ENCODE results near the gene ETV2.
"Not testable (repeated sequence)": the region's sequence is repeated elsewhere in the genome, so short reads cannot be mapped to it uniquely, and the experiment has no call there.

Gene ETV2, protein sequence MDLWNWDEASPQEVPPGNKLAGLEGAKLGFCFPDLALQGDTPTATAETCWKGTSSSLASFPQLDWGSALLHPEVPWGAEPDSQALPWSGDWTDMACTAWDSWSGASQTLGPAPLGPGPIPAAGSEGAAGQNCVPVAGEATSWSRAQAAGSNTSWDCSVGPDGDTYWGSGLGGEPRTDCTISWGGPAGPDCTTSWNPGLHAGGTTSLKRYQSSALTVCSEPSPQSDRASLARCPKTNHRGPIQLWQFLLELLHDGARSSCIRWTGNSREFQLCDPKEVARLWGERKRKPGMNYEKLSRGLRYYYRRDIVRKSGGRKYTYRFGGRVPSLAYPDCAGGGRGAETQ

DNA sequence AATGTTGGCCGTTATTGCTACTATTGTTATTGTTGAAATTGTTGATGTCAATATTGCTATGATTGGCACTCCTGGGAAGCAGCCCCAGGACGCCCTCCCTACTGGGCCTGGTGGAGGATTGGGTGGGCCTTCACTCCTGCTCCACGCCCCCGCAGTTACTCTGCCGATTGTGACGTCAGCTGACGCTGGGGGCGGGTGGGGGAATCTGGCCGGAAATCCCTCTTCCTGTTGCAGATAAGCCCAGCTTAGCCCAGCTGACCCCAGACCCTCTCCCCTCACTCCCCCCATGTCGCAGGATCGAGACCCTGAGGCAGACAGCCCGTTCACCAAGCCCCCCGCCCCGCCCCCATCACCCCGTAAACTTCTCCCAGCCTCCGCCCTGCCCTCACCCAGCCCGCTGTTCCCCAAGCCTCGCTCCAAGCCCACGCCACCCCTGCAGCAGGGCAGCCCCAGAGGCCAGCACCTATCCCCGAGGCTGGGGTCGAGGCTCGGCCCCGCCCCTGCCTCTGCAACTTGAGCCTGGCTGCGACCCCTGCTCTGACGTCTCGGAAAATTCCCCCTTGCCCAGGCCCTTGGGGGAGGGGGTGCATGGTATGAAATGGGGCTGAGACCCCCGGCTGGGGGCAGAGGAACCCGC lies at the start of gene ETV2:
Gene ETV2 (plus strand): TSS at position 231 of the 637 bp plus-strand sequence. CDS start 716 bp downstream, outside the sequence.
- DNase-seq (ENCODE audit: extremely low spot score) = no peak
- TF ChIP-seq BHLHE40 (IDR thresholded peaks at IDR 0.05; ENCODE audit: borderline replicate concordance) (no peak), FOXA1 (IDR thresholded peaks at IDR 0.05) (no peak), CTBP1 (IDR thresholded peaks at IDR 0.05; ENCODE audit: borderline replicate concordance) (no peak), TARDBP (IDR thresholded peaks at IDR 0.05) (no peak), FOXM1 (IDR thresholded peaks at IDR 0.05; ENCODE audit: borderline replicate concordance) (no peak)
- TF ChIP-seq, protein P1, sequence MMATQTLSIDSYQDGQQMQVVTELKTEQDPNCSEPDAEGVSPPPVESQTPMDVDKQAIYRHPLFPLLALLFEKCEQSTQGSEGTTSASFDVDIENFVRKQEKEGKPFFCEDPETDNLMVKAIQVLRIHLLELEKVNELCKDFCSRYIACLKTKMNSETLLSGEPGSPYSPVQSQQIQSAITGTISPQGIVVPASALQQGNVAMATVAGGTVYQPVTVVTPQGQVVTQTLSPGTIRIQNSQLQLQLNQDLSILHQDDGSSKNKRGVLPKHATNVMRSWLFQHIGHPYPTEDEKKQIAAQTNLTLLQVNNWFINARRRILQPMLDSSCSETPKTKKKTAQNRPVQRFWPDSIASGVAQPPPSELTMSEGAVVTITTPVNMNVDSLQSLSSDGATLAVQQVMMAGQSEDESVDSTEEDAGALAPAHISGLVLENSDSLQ (IDR thresholded peaks at IDR 0.05) = no peak
- ChIA-PET POLR2A (no interaction called here), CTCF (no interaction called here)

DNA sequence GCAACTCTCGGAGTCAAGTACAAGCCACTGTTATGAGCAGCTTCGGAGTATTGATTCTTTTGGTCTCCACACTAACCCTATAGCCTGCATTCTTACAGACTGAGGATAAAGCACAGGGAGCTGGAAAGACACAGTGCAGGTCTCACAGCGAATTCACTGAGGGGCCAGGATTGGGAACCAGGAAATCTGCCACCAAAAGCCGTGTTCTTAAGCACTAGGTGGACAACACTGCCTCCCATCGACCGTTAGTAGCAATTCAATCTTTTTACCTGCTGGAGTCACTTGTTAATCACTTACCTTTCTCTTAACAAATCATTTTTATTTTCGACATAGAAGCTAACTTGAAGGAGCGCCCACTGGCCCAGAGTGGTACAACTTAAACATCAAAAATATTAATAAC lies 49.3 kb upstream of the ETV2 start:
- CTCF ChIA-PET = interaction anchor here (0.5 to 1.4 kb wide), 5 partner anchors 12 to 319 kb away, joined by 3 to 7 read pairs (median 3); no protein-coding TSS in a partner anchor
- DNase-seq (ENCODE audit: extremely low spot score) = peak; percentile 60
- TF ChIP-seq SUZ12 (IDR thresholded peaks at IDR 0.05) (no peak), ARNT (IDR thresholded peaks at IDR 0.05) (no peak), FOXK2 (IDR thresholded peaks at IDR 0.05) (no peak), ELF4 (IDR thresholded peaks at IDR 0.05) (no peak), FOXM1 (IDR thresholded peaks at IDR 0.05; ENCODE audit: borderline replicate concordance) (no peak), CTBP1 (IDR thresholded peaks at IDR 0.05; ENCODE audit: borderline replicate concordance) (no peak), ZNF384 (IDR thresholded peaks at IDR 0.05) (no peak), FOXA1 (IDR thresholded peaks at IDR 0.05) (no peak), BHLHE40 (IDR thresholded peaks at IDR 0.05; ENCODE audit: borderline replicate concordance) (no peak), LEF1 (IDR thresholded peaks at IDR 0.05; ENCODE audit: borderline replicate concordance) (no peak), HDGF (IDR thresholded peaks at IDR 0.05; ENCODE audit: borderline replicate concordance) (no peak), NFRKB (IDR thresholded peaks at IDR 0.05) (no peak), L3MBTL2 (conservative IDR thresholded peaks at IDR 0.05) (no peak), TARDBP (IDR thresholded peaks at IDR 0.05) (no peak), SP1 (IDR thresholded peaks at IDR 0.05) (no peak)
- TF ChIP-seq, protein P1 (IDR thresholded peaks at IDR 0.05) = no peak
- POLR2A ChIA-PET = interaction anchor here (1.1 to 1.5 kb wide), 2 partner anchors 21 to 56 kb away, joined by 3 read pairs; partner anchors contain the start of genes COX6B1 and HAUS5

DNA sequence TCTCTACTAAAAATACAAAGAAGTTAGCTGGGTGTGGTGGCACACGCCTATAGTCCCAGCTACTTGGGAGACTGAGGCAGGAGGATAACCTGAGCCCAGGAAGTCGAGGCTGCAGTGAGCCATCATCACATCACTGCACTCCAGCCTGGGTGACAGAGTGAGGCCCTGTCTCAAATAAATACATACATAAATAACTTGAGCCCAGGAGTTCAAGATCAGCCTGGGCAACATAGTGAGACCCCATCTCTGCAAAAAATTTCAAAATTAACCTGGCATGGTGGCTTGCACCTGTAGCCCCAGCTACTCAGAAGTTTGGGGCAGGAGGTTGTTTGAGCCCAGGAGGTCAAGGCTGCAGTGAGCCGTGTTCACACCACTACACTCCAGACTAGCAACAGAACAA lies 46.5 kb upstream of the ETV2 start:
- POLR2A ChIA-PET; DNase-seq (ENCODE audit: extremely low spot score); CTCF ChIA-PET: not testable (repeated sequence)

DNA sequence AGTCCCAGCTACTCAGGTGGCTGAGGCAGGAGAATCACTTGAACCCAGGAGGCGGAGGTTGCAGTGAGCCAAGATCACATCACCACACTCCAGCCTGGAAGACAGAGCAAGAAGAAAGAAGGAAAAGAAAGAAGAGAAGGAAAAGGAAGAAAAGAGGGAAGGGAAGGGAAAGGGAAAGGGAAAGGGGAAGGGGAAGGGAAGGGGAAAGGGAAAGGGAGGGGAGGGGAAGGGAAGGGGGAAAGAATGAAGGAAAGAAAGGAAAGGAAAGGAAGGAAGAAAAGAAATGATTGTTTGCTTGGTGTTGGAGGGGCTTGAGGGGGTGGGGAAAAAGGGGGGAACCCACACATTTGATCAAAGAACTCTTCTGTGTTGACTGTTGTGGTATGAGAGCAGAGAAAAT lies 45.6 kb upstream of the ETV2 start:
- POLR2A ChIA-PET = no interaction called here
- CTCF ChIA-PET = no interaction called here
- TF ChIP-seq SP1 (IDR thresholded peaks at IDR 0.05) (no peak), NFRKB (IDR thresholded peaks at IDR 0.05) (no peak), CTBP1 (IDR thresholded peaks at IDR 0.05; ENCODE audit: borderline replicate concordance) (no peak), LEF1 (IDR thresholded peaks at IDR 0.05; ENCODE audit: borderline replicate concordance) (no peak), ARNT (IDR thresholded peaks at IDR 0.05) (no peak), FOXA1 (IDR thresholded peaks at IDR 0.05) (no peak), FOXK2 (IDR thresholded peaks at IDR 0.05) (no peak), HDGF (IDR thresholded peaks at IDR 0.05; ENCODE audit: borderline replicate concordance) (no peak), ELF4 (IDR thresholded peaks at IDR 0.05) (no peak), FOXM1 (IDR thresholded peaks at IDR 0.05; ENCODE audit: borderline replicate concordance) (no peak), SUZ12 (IDR thresholded peaks at IDR 0.05) (no peak), TARDBP (IDR thresholded peaks at IDR 0.05) (no peak), BHLHE40 (IDR thresholded peaks at IDR 0.05; ENCODE audit: borderline replicate concordance) (no peak), ZNF384 (IDR thresholded peaks at IDR 0.05) (no peak), L3MBTL2 (conservative IDR thresholded peaks at IDR 0.05) (no peak)
- TF ChIP-seq, protein P1 (IDR thresholded peaks at IDR 0.05) = no peak
- DNase-seq (ENCODE audit: extremely low spot score) = no peak

DNA sequence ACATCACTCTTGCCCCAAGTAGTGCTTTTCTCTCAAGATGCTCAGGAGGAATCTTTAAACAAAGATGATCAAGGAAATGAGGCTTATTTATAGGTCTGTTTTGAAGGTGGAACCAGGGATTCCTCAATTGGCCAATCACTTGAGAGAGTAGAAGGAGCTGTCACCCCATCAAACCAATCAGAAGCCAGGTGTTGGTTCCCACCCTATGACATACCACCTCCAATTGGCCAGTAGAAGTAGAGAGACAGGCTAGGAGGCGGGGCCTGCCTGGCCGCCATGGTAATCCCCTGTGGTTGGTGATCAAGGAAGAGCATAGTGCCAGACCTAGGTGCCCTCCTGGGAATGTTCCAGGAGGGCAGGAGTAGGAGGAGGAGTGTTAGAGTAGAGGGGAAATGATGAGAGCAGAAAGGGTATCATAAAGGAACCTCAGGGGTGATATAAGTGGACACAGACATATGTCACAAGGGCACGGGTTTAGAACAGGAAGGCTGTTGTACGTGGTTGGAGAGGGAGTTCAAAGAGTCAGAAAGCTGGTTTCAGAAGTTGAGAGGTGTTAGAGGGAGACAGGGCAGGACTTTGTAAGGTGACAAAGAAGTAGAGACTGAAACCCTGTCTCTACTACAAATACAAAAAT lies 45.1 kb upstream of the ETV2 start:
- CTCF ChIA-PET = no interaction called here
- DNase-seq (ENCODE audit: extremely low spot score) = peak; percentile 38
- POLR2A ChIA-PET = interaction anchor here (1.0 kb wide), 1 partner anchor 86 kb away, joined by 3 read pairs; no protein-coding TSS in a partner anchor
- no peak for TF ChIP-seq LEF1 (IDR thresholded peaks at IDR 0.05; ENCODE audit: borderline replicate concordance)
- TF ChIP-seq, protein P1 (IDR thresholded peaks at IDR 0.05) = peak; percentile 90
